GM12878 (cell line): ENCODE data around the gene SIGMAR1. TPM values are rescaled to one million over a fixed set of nuclear protein-coding genes. Genes with fewer than 3 reads are reported as not detected.

ENCODE experiments used
- ATAC-seq: fragments of 200-7000 bp; cut with Tn5 transposase; 3 replicates; pipeline ENCODE4 v1.9.1; 2020; ENCODE audit warnings: mild to moderate bottlenecking, moderate library complexity
- BruUV-seq: library from RNA; stranded (reverse); fragments of 400-500 nt; replicated peaks from 2 replicates; lab custom pipeline; 2021; lab: Mats Ljungman, UMichigan
- CTCF ChIA-PET: fragments of 300-600 bp; sonication (Branson Sonifier 250); formaldehyde crosslinking; extraction: SDS; loops from one replicate; lab custom pipeline; 2021; ENCODE audit warnings: inconsistent platforms; lab: Yijun Ruan, JAX
- POLR2A ChIA-PET: fragments of 350-600 bp; formaldehyde crosslinking; extraction: SDS; loops from one replicate; lab custom pipeline; 2021; ENCODE audit warnings: inconsistent platforms; lab: Charles Lee
- RAD21 ChIA-PET: fragments of 300-600 bp; sonication (Branson Sonifier 250); formaldehyde crosslinking; loops from one replicate; lab custom pipeline; 2023; ENCODE audit warnings: antibody characterized with exemption; ENCODE audit not compliant: unreplicated experiment; lab: Charles Lee
- SMC1A ChIA-PET: fragments of 300-600 bp; sonication (Branson Sonifier 250); formaldehyde crosslinking; loops from one replicate; lab custom pipeline; 2023; ENCODE audit not compliant: unreplicated experiment, uncharacterized antibody; lab: Charles Lee
- DNase-seq: peaks from one replicate; pipeline ENCODE4 v3.0.0-alpha.2; 2011; ENCODE audit warnings: low read depth, low spot score
- FAIRE-seq: peaks from 3 replicates; lab custom pipeline; 2011; peaks lifted over from hg19 to GRCh38; lab: Jason Lieb, UNC
- H2AFZ ChIP-seq: 2 replicates; pipeline ENCODE4 v1.6.0; 2011; ENCODE audit warnings: low read depth, low read length, control low read depth; ENCODE audit not compliant: control insufficient read depth
- H3K27ac ChIP-seq: 2 replicates; pipeline ENCODE4 v1.5.1; 2011; ENCODE audit warnings: control low read depth; ENCODE audit not compliant: control insufficient read depth, insufficient read depth
- H3K27me3 ChIP-seq, 2 experiments: replicated peaks in 1 of 2; 2 replicates each; pipeline versions ENCODE4 v1.6.0 to v1.6.1; 2011; ENCODE audit warnings: low read length in 1 of 2; ENCODE audit not compliant: control insufficient read depth in 2 of 2, insufficient read depth in 2 of 2
- H3K36me3 ChIP-seq, 2 experiments: 2 replicates each; pipeline ENCODE4 v1.5.1; 2011; ENCODE audit warnings: low read length in 1 of 2; ENCODE audit not compliant: control insufficient read depth in 2 of 2, insufficient read depth in 2 of 2
- H3K4me1 ChIP-seq: 2 replicates; pipeline ENCODE4 v1.6.1; 2011; ENCODE audit warnings: mild to moderate bottlenecking, low read length, moderate library complexity, mixed read lengths; ENCODE audit not compliant: control insufficient read depth, insufficient read depth
- H3K4me2 ChIP-seq: 2 replicates; pipeline ENCODE4 v1.6.0; 2011; ENCODE audit warnings: control low read depth; ENCODE audit not compliant: control insufficient read depth, insufficient read depth
- H3K4me3 ChIP-seq: fragments of 200-600 bp; sonication (generic); 2 replicates; pipeline ENCODE4 v1.5.1; 2016
- H3K79me2 ChIP-seq: 2 replicates; pipeline ENCODE4 v1.6.0; 2011; ENCODE audit warnings: low read length; ENCODE audit not compliant: control insufficient read depth, insufficient read depth
- H3K9ac ChIP-seq: 2 replicates; pipeline ENCODE4 v1.8.0; 2011; ENCODE audit warnings: low read length, control low read depth, mixed read lengths; ENCODE audit not compliant: control insufficient read depth, insufficient read depth
- H3K9me3 ChIP-seq: replicated peaks from 3 replicates; pipeline ENCODE4 v1.5.1; 2011; ENCODE audit warnings: mild to moderate bottlenecking, low read length; ENCODE audit not compliant: control insufficient read depth, insufficient read depth
- H4K20me1 ChIP-seq: 2 replicates; pipeline ENCODE4 v1.6.0; 2011; ENCODE audit not compliant: control insufficient read depth, insufficient read depth
- BRCA1 ChIP-seq: IDR thresholded peaks from 2 replicates; pipeline ENCODE4 v1.6.1; 2011; ENCODE audit warnings: low read depth, low read length, improper control_type of control experiment
- CEBPZ ChIP-seq: fragments of 150-350 bp; IDR thresholded peaks from 2 replicates; pipeline ENCODE4 v1.6.1; 2016; ENCODE audit warnings: low read depth, low read length
- ESRRA ChIP-seq: IDR thresholded peaks from 2 replicates; pipeline ENCODE4 v1.6.1; 2012; ENCODE audit warnings: mild to moderate bottlenecking, low read length, improper control_type of control experiment
- NRF1 ChIP-seq: conservative IDR thresholded peaks from 2 replicates; pipeline ENCODE4 v1.6.1; 2011; ENCODE audit warnings: mild to moderate bottlenecking, low read depth, low read length, improper control_type of control experiment
- POU2F2 ChIP-seq: IDR thresholded peaks from 3 replicates; pipeline ENCODE4 v1.6.1; 2011; ENCODE audit warnings: low read depth, mild to moderate bottlenecking, low read length, borderline replicate concordance
- SMAD5 ChIP-seq: IDR thresholded peaks from 2 replicates; pipeline ENCODE4 v1.6.1; 2016; ENCODE audit warnings: antibody characterized with exemption, low read depth
- USF1 ChIP-seq: IDR thresholded peaks from 2 replicates; pipeline ENCODE4 v1.6.1; 2011; ENCODE audit warnings: borderline replicate concordance, low read depth, mild to moderate bottlenecking, moderate library complexity, mixed read lengths, low read length; ENCODE audit not compliant: insufficient read depth; ENCODE audit errors: extremely low read length
- WRNIP1 ChIP-seq: IDR thresholded peaks from 2 replicates; pipeline ENCODE4 v1.6.1; 2011; ENCODE audit warnings: low read depth, low read length, improper control_type of control experiment, borderline replicate concordance
- ZBED1 ChIP-seq: IDR thresholded peaks from 2 replicates; pipeline ENCODE4 v1.6.1; 2016; ENCODE audit warnings: borderline replicate concordance
- WGBS: methylation state at CpG from one replicate; pipeline ENCODE4 v1.1.6; 2016; ENCODE audit warnings: low lambda C conversion rate; ENCODE audit not compliant: insufficient replicate concordance, insufficient coverage; ENCODE audit errors: missing lambda C conversion rate; 5-methylcytosine and 5-hydroxymethylcytosine counted together
- in situ Hi-C: fragments of 300-500 bp; cut with MboI; formaldehyde crosslinking; loops from 9 replicates; pipeline ENCODE4 v1.14.3; 2018; ENCODE audit warnings: mixed read lengths
- intact Hi-C: fragments of 100-400 bp; cut with micrococcal nuclease; formaldehyde crosslinking; loops from one replicate; pipeline ENCODE4 v1.14.2; 2022; ENCODE audit not compliant: unreplicated experiment
- polyA plus RNA-seq, 11 experiments: library from polyadenylated mRNA; depleted of rRNA in 4 of 11; unstranded in 6 of 11; stranded (reverse) in 5 of 11; fragments of >200 nt; fragmentation: Nextera tagmentation in 4 of 11; fragmentation: Illumina TruSeq in 1 of 11; extraction: Ambion mirVana in 4 of 11; extraction: Trizol in 1 of 11; gene quantifications; 1 replicate in 1 of 11; 2 replicates in 10 of 11; pipeline versions ENCODE4 v1.2.1 to v1.2.3, GENCODE V29; 2011 to 2016; ENCODE audit warnings: inconsistent platforms in 2 of 11, missing spikeins in 2 of 11, low read depth in 1 of 11
- total RNA-seq, 4 experiments: library from RNA; depleted of rRNA in 3 of 4; stranded (reverse); fragments of >200 nt in 3 of 4; fragmentation: Illumina TruSeq in 1 of 4; extraction: Trizol in 1 of 4; gene quantifications; 2 replicates each; pipeline versions ENCODE4 v1.2.1 to v1.2.3, GENCODE V29; 2013 to 2021

Gene SIGMAR1
- total and polyA plus RNA-seq, 10 of the 15 experiments (the other 5 are each of a cell fraction or from before 2014, with no cell fraction given) = 7.1 to 133 (median 69.5) TPM

GRCh38 chr9:34685591-34685990 is 48.0 kb upstream of the SIGMAR1 start:
- Histone ChIP-seq H3K9me3 (no peaks in the 10 kb centered on the region), H3K27ac (no peak overlapping the region), H4K20me1 (no peaks in the 10 kb centered on the region), H3K79me2 (no peaks in the 10 kb centered on the region)
- ATAC-seq (no peak), DNase-seq (no peak)
- intact Hi-C loops = no loop called here
- no TSS peak for BruUV-seq
- 24% methylated on average over 4 of the region's 4 CpGs for WGBS
- SMC1A ChIA-PET = interaction anchor here (1.0 to 1.1 kb wide), 2 partner anchors 9 to 210 kb away, joined by 3 read pairs; no protein-coding TSS in a partner anchor
- CTCF ChIA-PET = interaction anchor here (0.8 to 0.9 kb wide), 2 partner anchors 17 to 282 kb away, joined by 4 read pairs; no protein-coding TSS in a partner anchor
- POLR2A ChIA-PET = no interaction called here
- TF ChIP-seq USF1 = no peak
- TF ChIP-seq WRNIP1 = no peak
- TF ChIP-seq ZBED1 = no peak
- no peak for TF ChIP-seq NRF1
- TF ChIP-seq ESRRA = no peak
- no peak for TF ChIP-seq SMAD5
- no peak for TF ChIP-seq CEBPZ
- no peak for TF ChIP-seq POU2F2
- TF ChIP-seq BRCA1 = no peak
- TF ChIP-seq, all 136 proteins: peak for 0
- no peaks in the 10 kb centered on the region; a peak in 2 of 4 replicates for H3K27me3 ChIP-seq
- H3K4me3 ChIP-seq = no peak overlapping the region
- no peaks in the 10 kb centered on the region for H3K36me3 ChIP-seq
- no peak for FAIRE-seq
- H3K9ac ChIP-seq = no peak overlapping the region
- peaks cover 12% of the 10 kb centered on the region for H3K4me1 ChIP-seq
- no peak overlapping the region for H2AFZ ChIP-seq
- in situ Hi-C loops = no loop called here
- no peak overlapping the region for H3K4me2 ChIP-seq
- RAD21 ChIA-PET = interaction anchor here (0.7 kb wide), 1 partner anchor 17 kb away, joined by 4 read pairs; no protein-coding TSS in a partner anchor
